Measurements from ENCODE around the gene ANKRD28. TPM values are rescaled to one million over a fixed set of nuclear protein-coding genes. Genes with fewer than 3 reads are reported as not detected.

Gene ANKRD28
- total RNA-seq, 1 experiment from 2014 or later, result 47.5 TPM

DNA sequence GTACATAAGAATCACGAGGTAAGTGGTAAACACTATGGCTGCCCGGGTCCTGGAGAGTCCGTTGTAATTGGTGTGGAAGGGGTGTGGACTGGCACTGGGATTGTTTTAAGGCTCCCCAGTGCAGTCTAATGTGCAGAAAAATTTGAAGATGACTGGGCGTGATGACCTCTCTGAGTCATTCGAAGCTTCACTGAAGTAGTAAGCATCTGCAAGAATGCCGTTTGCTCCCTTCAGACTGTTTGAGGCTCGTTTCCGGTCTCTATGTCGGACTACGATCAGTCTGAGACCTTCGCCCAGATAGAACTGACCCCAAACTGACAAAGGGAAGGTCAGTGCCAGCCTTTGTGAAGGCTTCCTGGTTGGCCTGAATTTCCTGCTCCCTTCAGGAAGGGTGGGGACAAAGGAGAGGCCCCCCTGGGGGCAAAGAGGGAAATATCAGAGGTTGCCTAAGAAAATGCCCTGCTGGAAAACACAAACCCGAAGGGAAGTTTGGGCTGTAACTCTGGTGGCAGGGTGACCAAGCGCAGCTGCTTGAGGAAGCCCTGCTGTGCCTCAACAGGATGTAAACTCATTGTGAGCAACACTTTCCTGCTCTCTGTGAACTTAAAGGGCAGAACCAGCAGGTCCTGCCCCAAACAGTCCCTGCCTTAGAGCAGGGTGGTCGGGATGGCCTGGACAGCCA lies 161.6 kb downstream of the ANKRD28 start:
- Histone ChIP-seq H3K27me3 (ENCODE audit: insufficient read depth, low read length) (no peaks in the 10 kb centered on the region), H3K4me3 (replicated peaks in 1 of 2; ENCODE audit: low read depth in 1 of 2, low read length in 2 of 2) (peak overlapping the region; percentile 26 to 52), H2AFZ (ENCODE audit: low read depth, low read length, poor library complexity, severe bottlenecking) (peak overlapping the region; percentile 75), H3K9ac (ENCODE audit: low read length) (peak overlapping the region; percentile 62), H3K4me1 (ENCODE audit: control insufficient read depth in 1 of 2, insufficient read depth in 2 of 2, low read length in 2 of 2) (peaks cover 26 to 76% of the 10 kb centered on the region in 2 experiments), H4K20me1 (ENCODE audit: insufficient read depth) (no peaks in the 10 kb centered on the region), H3K27ac (ENCODE audit: low read depth, low read length) (peak overlapping the region; percentile 72), H3K9me3 (ENCODE audit: control insufficient read depth in 1 of 2, insufficient read depth in 1 of 2, low read depth in 1 of 2, low read length in 2 of 2) (no peaks in the 10 kb centered on the region), H3K79me2 (ENCODE audit: insufficient read depth, low read length) (no peaks in the 10 kb centered on the region), H3K36me3 (ENCODE audit: control insufficient read depth in 1 of 2, insufficient read depth in 2 of 2, low read length in 2 of 2) (no peaks in the 10 kb centered on the region), H3K9me2 (ENCODE audit: insufficient read depth) (no peaks in the 10 kb centered on the region), H3K4me2 (ENCODE audit: low read length) (peak overlapping the region; percentile 91)
- RAD21 ChIA-PET (ENCODE audit: low non-redundant PET in 1 of 2, low total read pairs in 2 of 2, uncharacterized antibody in 2 of 2, unreplicated experiment in 2 of 2), result interaction anchor here in 1 of 2 experiments (0.6 kb wide), 1 partner anchor 132 kb away, joined by 3 read pairs; no protein-coding TSS in a partner anchor
- CTCF ChIA-PET, result no interaction called here
- ATAC-seq (peak; percentile 75), DNase-seq (ENCODE audit: low read depth, low spot score) (peak; percentile 67)
- intact Hi-C loops (cut with micrococcal nuclease), result loop anchor here (10.0 kb wide), 1 partner anchor 409 kb away; no protein-coding TSS in a partner anchor
- TSS peak; percentile 82 for BruUV-seq (replicated peaks)
- POLR2A ChIA-PET, result interaction anchor here (1.1 to 1.9 kb wide), 2 partner anchors 10 to 35 kb away, joined by 3 to 9 read pairs; partner anchors contain the start of genes BTD and HACL1
- TF ChIP-seq FOSL1 (IDR thresholded peaks at IDR 0.05; ENCODE audit: low read depth), result peak; percentile 67
- TF ChIP-seq TCF7L2 (IDR thresholded peaks at IDR 0.05; ENCODE audit: borderline replicate concordance, extremely low read depth, insufficient read depth, insufficient read length), result no peak
- no peak for TF ChIP-seq EGR1 (IDR thresholded peaks at IDR 0.05; ENCODE audit: low read depth)
- TF ChIP-seq SP1 (IDR thresholded peaks at IDR 0.05; ENCODE audit: low read depth), result peak; percentile 54
- TF ChIP-seq ZNF274 (IDR thresholded peaks at IDR 0.05; ENCODE audit: low read depth, low read length), result no peak
- no peak for TF ChIP-seq SRF (IDR thresholded peaks at IDR 0.05; ENCODE audit: low read depth)
- no peak for TF ChIP-seq SIN3A (IDR thresholded peaks at IDR 0.05; ENCODE audit: low read depth)
- TF ChIP-seq, protein P1, sequence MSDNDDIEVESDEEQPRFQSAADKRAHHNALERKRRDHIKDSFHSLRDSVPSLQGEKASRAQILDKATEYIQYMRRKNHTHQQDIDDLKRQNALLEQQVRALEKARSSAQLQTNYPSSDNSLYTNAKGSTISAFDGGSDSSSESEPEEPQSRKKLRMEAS (IDR thresholded peaks at IDR 0.05), result peak; percentile 60; the same call in 1 of the 2 replicates
- TF ChIP-seq JUND (IDR thresholded peaks at IDR 0.05), result peak; percentile 71
